Mesodermal cell (in vitro differentiated cells): ENCODE measurements around the gene IQGAP1.
A peak's percentile ranks its signal among the peaks of the same experiment; 100 is the strongest.
"Not testable (repeated sequence)": the region's sequence is repeated elsewhere in the genome, so short reads cannot be mapped to it uniquely, and the experiment has no call there.

Source experiments
- H3K27ac ChIP-seq: 2 replicates; pipeline ENCODE4 v1.7.0; 2013; ENCODE audit warnings: mild to moderate bottlenecking, low read depth, low read length, moderate library complexity; ENCODE audit not compliant: severe bottlenecking
- H3K36me3 ChIP-seq: 2 replicates; pipeline ENCODE4 v1.7.1; 2013; ENCODE audit warnings: mild to moderate bottlenecking, low read length, moderate library complexity; ENCODE audit not compliant: control insufficient read depth, insufficient read depth
- H3K4me1 ChIP-seq: one replicate; pipeline ENCODE4 v1.7.1; 2013; ENCODE audit warnings: mild to moderate bottlenecking, low read length; ENCODE audit not compliant: insufficient read depth, control insufficient read depth, poor library complexity, severe bottlenecking
- H3K4me3 ChIP-seq: 2 replicates; pipeline ENCODE4 v1.7.0; 2013; ENCODE audit warnings: low read length, control low read depth, mild to moderate bottlenecking; ENCODE audit not compliant: insufficient read depth, poor library complexity, severe bottlenecking; ENCODE audit errors: extremely low read depth
- H3K9me3 ChIP-seq: 2 replicates; pipeline ENCODE4 v1.7.1; 2013; ENCODE audit warnings: mild to moderate bottlenecking, low read length, moderate library complexity; ENCODE audit not compliant: control insufficient read depth
- WGBS, 2 experiments: methylation state at CpG; one replicate each; pipeline ENCODE4 v1.1.5; 2013; ENCODE audit warnings: missing lambda C conversion rate in 2 of 2; ENCODE audit not compliant: insufficient coverage in 2 of 2; 5-methylcytosine and 5-hydroxymethylcytosine counted together

Gene IQGAP1

DNA sequence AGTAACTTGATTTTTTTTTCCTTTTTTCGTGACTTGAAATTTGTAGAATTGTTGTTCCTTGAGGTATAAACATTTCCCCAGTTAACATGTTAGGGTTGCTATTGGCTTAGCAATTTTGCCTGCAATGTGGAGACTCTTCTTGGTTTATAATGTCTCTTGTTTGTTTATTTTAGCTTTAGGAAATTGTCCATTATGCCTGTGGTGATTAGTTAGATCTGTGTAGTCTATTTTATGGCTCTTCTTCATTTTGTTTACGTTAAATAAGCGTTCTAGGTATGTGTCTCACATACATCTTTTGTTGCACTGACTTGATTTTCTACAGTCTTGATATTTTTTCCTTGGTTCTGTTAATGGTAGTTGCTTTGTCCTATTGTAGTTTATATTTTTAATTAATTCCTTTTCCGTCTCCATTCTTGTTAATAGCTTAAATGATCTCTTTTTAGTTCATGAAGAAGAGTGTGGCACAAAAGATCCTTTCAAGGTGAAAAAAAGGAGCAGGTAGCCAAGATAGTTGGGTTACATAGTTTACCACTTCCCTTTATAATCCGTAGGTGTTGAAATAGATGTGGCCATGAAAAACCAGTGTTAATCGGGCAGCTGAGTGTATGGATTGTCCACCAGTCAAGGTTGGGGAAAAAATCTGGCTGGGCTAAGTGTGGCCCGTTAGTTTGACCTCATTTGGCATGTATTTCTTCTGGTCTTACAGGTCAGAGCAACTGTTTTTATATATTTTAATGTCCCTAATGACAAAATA lies 12.1 kb downstream of the IQGAP1 start:
- peaks cover 11% of the 10 kb centered on the region for H3K36me3 ChIP-seq
- whole genome bisulfite sequencing, 2 experiments = 100% methylated on average over 1 to 2 of the region's 7 CpGs
- H3K4me1 ChIP-seq = peaks cover 46% of the 10 kb centered on the region
- no peaks in the 10 kb centered on the region for H3K9me3 ChIP-seq
- peak overlapping the region; percentile 99 for H3K27ac ChIP-seq
- H3K4me3 ChIP-seq = no peak overlapping the region

DNA sequence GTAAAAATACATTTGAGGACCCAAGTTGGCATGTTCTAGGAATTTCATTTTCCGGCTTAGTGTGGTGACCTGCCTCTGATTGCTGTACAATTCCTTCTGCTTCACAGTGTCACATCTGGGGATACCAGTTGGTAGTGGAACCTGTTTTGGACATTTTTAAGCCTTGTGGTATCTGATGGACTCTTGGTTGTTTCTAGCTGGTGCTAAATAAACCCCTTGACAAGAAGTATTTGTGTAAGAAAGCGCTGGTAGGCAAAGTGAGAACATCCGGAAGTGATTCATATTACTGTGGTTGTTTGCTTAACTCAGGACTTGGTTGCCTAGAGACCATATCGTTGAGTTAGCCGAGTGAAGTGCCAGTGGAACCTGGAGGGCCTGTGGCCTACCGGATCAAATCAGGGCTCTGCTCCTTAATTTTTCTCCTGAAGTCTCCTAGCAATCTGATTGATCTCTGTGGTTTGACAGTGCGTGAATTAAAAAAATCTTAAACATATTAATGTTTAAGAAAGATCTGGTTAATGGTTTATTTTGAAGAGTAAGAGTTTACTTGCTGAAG lies 12.8 kb downstream of the IQGAP1 start:
- WGBS, 2 experiments = 19% methylated on average over 6 of the region's 7 CpGs
- H3K27ac ChIP-seq = peak overlapping the region; percentile 99
- H3K4me1 ChIP-seq = peaks cover 48% of the 10 kb centered on the region
- H3K4me3 ChIP-seq = no peak overlapping the region
- H3K9me3 ChIP-seq = no peaks in the 10 kb centered on the region
- peaks cover 10% of the 10 kb centered on the region for H3K36me3 ChIP-seq

DNA sequence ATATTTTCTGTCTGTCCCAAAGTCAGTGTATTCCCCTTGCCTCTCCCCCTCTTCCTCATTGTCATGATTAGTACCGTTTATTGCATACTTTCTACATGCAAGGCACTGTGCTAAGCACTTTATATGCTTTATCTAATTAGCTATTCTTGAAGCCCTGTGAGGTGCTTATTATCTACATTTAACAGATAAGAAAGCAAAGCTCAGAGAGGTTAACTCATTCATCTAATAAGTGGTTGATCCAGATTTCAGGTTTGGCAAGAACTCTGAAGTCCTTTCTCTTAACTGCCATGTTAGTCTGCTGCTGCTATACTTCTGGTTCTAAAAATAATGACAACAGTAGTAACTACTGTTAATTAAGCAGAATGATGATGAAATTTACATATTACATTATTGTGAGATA lies 13.5 kb downstream of the IQGAP1 start:
- WGBS, 2 experiments = no CpG with 5 or more reads among the region's 1 CpG
- H3K4me1 ChIP-seq = peaks cover 48% of the 10 kb centered on the region
- H3K36me3 ChIP-seq = peaks cover 10% of the 10 kb centered on the region
- H3K9me3 ChIP-seq = no peaks in the 10 kb centered on the region
- H3K4me3 ChIP-seq = no peak overlapping the region
- H3K27ac ChIP-seq = peak overlapping the region; percentile 99

DNA sequence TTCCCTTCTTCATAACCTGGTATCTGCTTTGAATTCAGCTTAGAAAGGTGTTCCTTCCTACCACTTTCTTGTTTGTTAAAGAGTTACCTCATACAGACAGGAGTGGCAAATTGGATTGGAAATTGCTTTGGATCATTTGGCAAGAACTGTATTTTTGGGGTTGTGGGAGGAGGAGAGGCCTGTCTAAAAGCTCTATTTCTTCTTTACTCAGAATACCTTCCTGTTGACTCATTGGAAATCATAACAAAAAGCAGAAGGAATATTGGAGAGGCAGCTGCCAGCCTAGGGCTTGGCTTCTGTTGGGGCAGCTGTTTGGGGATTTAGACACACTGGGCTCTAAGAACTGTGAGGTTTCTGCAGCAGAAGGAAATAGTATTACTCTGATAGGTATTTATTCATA lies 14.2 kb downstream of the IQGAP1 start:
- Histone ChIP-seq H3K4me3 (no peak overlapping the region), H3K27ac (peak overlapping the region; percentile 99), H3K4me1 (peaks cover 52% of the 10 kb centered on the region), H3K36me3 (peaks cover 10% of the 10 kb centered on the region), H3K9me3 (no peaks in the 10 kb centered on the region)

DNA sequence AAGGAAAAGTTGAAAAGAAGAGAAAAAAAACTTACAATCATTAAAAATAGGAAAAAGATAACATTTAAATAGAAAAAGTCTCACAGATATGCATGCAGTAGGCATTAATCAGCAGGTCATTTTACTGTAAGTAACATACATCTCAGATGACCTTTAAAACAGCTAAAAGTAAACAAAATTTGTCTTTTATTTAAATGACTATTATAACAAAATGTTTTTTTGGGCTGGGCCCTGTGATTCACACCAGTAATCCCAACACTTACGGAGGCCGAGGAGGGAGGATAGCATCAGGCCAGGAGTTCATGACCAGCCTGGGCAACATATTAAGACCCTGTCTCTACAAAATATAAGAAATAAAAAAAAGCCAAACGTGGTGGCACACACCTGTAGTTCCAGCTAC lies 14.7 kb downstream of the IQGAP1 start:
- no peak overlapping the region for H3K4me3 ChIP-seq
- H3K36me3 ChIP-seq = peaks cover 10% of the 10 kb centered on the region
- no peaks in the 10 kb centered on the region for H3K9me3 ChIP-seq
- WGBS, 2 experiments = 100% methylated on average over 3 of the region's 3 CpGs; no CpG with 5 or more reads in 1 of the 2 experiments
- H3K4me1 ChIP-seq = peaks cover 57% of the 10 kb centered on the region
- peak overlapping the region; percentile 99 for H3K27ac ChIP-seq

DNA sequence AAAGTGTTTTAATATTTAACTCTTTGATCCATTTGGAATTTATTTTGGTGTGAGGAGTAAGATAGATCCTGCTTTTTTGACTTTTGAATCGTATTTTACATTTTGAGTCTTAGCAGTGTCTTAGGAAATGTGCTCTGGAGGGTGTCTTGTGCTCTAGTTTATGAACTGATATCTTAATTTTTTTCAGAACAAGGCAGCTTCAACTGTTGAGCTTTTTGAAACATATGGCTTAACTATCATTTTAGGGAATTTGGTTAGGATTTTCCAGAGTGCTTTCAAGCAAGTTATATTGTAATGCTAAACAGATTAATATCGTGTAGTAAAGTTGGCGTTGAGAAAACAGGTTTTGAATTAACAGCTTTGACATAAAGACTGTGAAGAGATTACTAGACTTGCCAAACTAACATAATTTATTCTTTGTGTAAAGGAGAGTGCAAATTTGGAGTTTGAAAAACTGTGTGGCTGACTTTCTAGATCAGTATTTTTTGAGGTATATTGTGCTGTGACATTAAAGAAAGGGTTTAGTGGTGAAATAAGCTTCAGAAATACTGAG lies 17.1 kb downstream of the IQGAP1 start:
- no peak overlapping the region for H3K27ac ChIP-seq
- no peaks in the 10 kb centered on the region for H3K9me3 ChIP-seq
- peaks cover 48% of the 10 kb centered on the region for H3K4me1 ChIP-seq
- H3K4me3 ChIP-seq = no peak overlapping the region
- WGBS, 2 experiments = 83 to 100% methylated on average over 1 of the region's 3 CpGs
- H3K36me3 ChIP-seq = peaks cover 20% of the 10 kb centered on the region

DNA sequence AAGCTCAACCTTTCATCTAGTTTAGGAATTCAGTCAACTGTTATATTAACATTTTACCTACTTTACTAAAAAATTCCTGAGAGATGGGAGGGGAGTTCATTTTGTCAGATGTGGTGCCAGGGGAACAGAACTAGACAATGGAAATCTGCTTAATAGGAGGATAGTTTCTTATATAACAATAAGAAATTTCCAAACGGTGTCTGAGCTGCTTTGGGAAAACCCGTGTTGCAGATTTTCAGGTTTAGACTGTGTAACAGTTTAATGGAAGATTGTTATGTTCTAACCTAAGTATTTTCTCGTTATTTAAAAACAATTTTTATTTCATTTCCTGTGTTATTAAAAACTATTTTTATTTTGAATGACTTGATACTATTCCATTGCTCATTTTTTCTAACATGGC lies 19.3 kb downstream of the IQGAP1 start:
- WGBS, 2 experiments = no CpG with 5 or more reads among the region's 3 CpGs
- Histone ChIP-seq H3K4me3 (no peak overlapping the region), H3K4me1 (peaks cover 46% of the 10 kb centered on the region), H3K36me3 (peaks cover 20% of the 10 kb centered on the region), H3K9me3 (no peaks in the 10 kb centered on the region), H3K27ac (no peak overlapping the region)

DNA sequence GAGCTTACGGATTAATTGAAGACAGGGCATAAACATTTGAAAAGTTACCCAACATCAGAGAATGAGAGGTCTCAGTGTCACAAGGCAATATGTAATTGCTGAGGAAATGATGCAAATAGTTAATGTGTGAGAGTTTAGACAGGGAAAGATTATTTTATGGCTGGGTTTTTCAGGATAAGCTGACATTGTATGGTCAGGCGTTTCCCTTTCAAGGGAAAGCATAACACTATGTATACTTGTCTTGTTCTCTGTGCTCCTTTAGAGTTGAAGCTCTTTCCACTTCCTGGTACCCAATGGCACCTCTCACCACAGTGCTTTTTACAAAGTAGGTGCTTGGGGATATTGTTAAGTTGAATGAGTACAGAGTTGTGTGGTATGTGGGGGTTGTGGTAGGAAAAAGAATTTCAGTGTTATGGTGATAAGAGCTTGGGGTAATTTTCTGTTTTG lies 19.9 kb downstream of the IQGAP1 start:
- no peak overlapping the region for H3K27ac ChIP-seq
- 92 to 100% methylated on average over 1 to 2 of the region's 2 CpGs for WGBS, 2 experiments
- H3K4me1 ChIP-seq = peaks cover 49% of the 10 kb centered on the region
- no peaks in the 10 kb centered on the region for H3K9me3 ChIP-seq
- peaks cover 20% of the 10 kb centered on the region for H3K36me3 ChIP-seq
- H3K4me3 ChIP-seq = no peak overlapping the region

DNA sequence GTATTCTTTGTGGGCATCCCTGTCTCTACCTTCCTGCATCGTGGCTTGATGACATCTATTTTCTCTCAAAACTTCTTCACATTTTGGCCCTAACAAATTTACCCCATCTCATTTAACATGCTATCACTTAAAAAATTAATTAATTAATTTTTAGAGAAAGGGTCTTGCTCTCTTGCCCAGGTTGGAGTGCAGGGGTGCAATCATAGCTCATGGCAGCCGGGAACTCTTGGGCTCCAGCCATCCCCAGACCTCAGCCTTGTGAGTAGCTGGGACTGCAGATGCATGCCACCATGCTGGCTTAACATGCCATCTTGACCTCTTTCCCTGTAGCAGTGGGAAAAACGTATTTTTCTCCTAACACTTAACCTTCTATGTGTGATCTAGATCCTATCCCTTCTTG lies 20.6 kb downstream of the IQGAP1 start:
- peaks cover 18% of the 10 kb centered on the region for H3K36me3 ChIP-seq
- no peak overlapping the region for H3K4me3 ChIP-seq
- peaks cover 56% of the 10 kb centered on the region for H3K4me1 ChIP-seq
- no peak overlapping the region for H3K27ac ChIP-seq
- 92 to 93% methylated on average over 3 of the region's 3 CpGs for WGBS, 2 experiments
- H3K9me3 ChIP-seq = no peaks in the 10 kb centered on the region

DNA sequence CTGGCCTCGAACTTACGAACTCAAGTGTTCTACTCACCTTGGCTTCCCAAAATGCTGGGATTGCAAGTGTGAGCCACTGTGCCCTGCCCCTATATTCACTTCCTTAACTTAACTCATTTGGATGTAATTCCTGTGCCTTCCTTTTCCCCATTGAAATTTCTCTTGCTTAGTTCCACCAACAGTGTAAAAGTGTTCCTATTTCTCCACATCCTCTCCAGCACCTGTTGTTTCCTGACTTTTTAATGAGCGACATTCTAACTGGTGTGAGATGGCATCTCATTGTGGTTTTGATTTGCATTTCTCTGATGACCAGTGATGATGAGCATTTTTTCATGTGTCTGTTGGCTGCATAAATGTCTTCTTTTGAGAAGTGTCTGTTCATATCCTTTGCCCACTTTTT lies 21.5 kb downstream of the IQGAP1 start:
- Histone ChIP-seq H3K36me3 (peaks cover 14% of the 10 kb centered on the region), H3K4me1 (peaks cover 62% of the 10 kb centered on the region)
- not testable (repeated sequence) for H3K9me3 ChIP-seq, H3K4me3 ChIP-seq, H3K27ac ChIP-seq
- WGBS, 2 experiments = 94 to 100% methylated on average over 2 of the region's 3 CpGs

DNA sequence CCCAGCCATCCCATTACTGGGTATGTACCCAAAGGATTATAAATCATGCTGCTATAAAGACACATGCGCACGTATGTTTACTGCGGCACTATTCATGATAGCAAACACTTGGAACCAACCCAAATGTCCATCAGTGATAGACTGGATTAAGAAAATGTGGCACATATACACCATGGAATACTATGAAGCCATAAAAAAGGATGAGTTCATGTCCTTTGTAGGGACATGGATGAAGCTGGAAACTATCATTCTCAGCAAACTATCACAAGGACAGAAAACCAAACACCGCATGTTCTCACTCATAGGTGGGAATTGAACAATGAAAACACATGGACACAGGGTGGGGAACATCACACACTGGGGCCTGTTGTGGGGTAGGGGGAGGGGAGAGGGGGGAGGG lies 22.3 kb downstream of the IQGAP1 start:
- H3K4me3 ChIP-seq, H3K9me3 ChIP-seq, H3K27ac ChIP-seq: not testable (repeated sequence)
- peaks cover 62% of the 10 kb centered on the region for H3K4me1 ChIP-seq
- H3K36me3 ChIP-seq = peaks cover 14% of the 10 kb centered on the region
- no CpG with 5 or more reads among the region's 4 CpGs for WGBS, 2 experiments
